Stimulated activated CD4-positive, alpha-beta T cell treated with anti-CD3 and anti-CD28 coated beads, Interleukin-2, amount 100 ng/mL, for 4 hours (primary cell): ENCODE measurements around the gene CLEC2D.
"Not testable (repeated sequence)": the region's sequence is repeated elsewhere in the genome, so short reads cannot be mapped to it uniquely, and the experiment has no call there.

Source experiments
- DNase-seq: peaks from one replicate; pipeline ENCODE4 v3.0.0-alpha.2; 2020; ENCODE audit warnings: low read depth

Gene CLEC2D

GRCh38 chr12:9730011-9730410 is 60.5 kb downstream of the CLEC2D start:
- no peak for DNase-seq

DNA sequence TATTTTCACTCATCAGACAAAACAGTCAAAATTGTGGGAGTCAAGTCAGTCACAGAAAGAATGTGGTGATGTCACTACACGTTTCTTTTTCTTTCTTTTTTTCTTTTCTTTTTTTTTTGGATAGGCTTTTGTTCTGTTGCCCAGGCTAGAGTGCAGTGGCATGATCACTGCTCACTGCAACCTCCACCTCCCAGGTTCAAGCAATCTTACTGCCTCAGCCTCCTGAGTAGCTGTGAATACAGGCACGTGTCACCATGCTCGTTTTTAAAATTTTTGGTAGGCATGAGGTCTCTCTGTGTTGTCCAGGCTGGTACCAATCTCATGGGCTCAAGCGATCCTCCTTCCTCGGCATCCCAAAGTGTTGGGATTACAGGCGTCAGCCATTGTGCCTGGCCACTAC is 61.1 kb downstream of the CLEC2D start:
- DNase-seq: no peak

GRCh38 chr12:9731393-9731792 is 61.9 kb downstream of the CLEC2D start:
- no peak for DNase-seq

- no peak for DNase-seq
These were observed 62.3 kb downstream of the CLEC2D start for GRCh38 chr12:9731797-9732196.

DNA sequence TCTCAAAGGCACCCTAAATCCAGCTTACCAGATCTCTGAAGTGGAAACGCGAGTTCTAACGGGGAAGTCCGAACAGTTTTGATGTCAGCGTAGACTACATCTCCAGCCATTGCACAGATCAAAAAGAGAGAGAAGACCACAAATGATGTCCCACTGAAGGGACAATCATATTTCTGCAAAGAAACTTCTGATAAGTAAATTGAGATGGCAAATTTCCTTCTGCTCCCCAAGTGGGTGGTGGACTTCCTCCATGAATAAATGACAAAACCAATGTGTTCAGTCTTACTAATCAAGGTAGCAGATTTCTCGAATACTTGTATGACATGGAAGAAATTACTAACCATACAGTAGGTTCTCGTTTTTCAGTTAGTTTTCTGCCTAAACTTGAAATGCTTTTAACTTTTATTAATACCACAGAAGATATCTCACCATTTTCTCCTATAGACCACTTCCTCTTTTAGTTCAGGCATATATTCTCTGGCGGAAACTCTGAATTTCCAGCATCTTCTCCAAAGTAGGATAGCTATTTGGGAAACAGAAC is 63.5 kb downstream of the CLEC2D start, which contains the start of gene CLECL1:
Gene CLECL1 (minus strand): TSS at position 177 of the 541 bp plus-strand sequence.
- no peak for DNase-seq

DNA sequence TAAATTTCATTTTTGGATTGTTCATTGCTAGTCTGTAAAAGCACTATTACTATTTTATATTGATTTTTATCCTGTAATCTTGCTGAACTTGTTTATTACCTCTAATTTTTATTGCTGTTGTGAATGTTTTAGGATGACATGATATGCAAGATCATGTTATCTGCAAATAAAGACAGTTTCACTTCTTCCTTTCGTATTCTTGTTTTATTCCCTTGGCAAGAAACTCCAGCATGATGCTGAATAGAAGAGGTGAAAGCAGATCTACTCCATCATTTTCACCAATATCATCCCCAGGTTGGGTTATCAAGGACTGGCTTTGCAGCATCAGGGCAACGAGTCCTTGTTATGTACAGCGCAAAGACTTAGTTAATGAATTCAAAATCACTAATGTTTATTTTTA is 66.1 kb downstream of the CLEC2D start:
- no peak for DNase-seq

- no peak for DNase-seq
These were observed 67.6 kb downstream of the CLEC2D start for GRCh38 chr12:9736936-9737705.

DNA sequence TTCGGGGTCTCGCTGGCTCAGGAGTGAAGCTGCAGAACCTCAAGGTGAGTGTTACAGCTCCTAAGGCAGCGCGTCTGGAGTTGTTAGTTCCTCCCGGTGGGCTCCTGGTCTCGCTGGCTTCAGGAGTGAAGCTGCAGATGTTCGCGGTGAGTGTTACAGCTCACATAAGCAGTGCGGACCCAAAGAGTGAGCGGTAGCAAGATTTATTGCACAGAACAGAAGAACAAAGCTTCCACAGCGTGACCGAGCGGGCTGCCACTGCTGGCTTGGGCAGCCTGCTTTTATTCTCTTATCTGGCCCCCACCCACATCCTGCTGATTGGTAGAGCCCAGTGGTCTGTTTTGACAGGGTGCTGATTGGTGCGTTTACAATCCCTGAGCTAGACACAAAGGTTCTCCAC is 69.4 kb downstream of the CLEC2D start:
- not testable (repeated sequence) for DNase-seq

GRCh38 chr12:9739404-9740105 is 70.0 kb downstream of the CLEC2D start:
- DNase-seq: not testable (repeated sequence)

GRCh38 chr12:9740106-9740750 is 70.7 kb downstream of the CLEC2D start:
- DNase-seq: no peak

- DNase-seq: peak; percentile 58
These were observed 72.2 kb downstream of the CLEC2D start for GRCh38 chr12:9741726-9742125.

DNA sequence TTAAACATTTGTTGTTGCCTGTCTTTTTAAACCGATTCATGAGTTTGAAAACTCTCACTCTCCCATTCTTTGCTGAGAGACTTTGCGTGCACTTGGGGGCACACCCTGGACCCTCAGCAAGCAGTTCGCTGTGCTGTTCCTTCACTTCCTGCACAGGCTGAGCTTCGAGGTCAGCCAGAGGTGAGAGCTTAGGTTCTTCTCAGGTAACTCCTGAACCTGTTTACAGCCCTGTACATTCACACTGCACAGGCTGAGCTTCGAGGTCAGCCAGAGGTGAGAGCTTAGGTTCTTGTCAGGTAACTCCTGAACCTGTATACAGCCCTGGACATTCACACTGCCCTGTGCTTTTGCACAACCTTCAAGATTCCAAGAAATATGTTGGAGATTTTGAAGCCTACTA is 73.1 kb downstream of the CLEC2D start:
- DNase-seq: no peak

- no peak for DNase-seq
These were observed 75.7 kb downstream of the CLEC2D start for GRCh38 chr12:9745199-9745598.
